OCI-LY7 (cell line): ENCODE results near the gene ADD3. TPM values are rescaled to one million over a fixed set of nuclear protein-coding genes. Genes with fewer than 3 reads are reported as not detected.

Source experiments
- BruUV-seq: library from RNA; stranded (reverse); fragments of 400-500 nt; replicated peaks from 2 replicates; lab custom pipeline; 2021; lab: Mats Ljungman, UMichigan
- CTCF ChIA-PET: fragments of 300-600 bp; sonication (Branson Sonifier 250); formaldehyde crosslinking; loops from one replicate; lab custom pipeline; 2022; ENCODE audit warnings: antibody characterized with exemption; ENCODE audit not compliant: unreplicated experiment; lab: Charles Lee
- POLR2A ChIA-PET: fragments of 300-600 bp; sonication (Branson Sonifier 250); formaldehyde crosslinking; loops from one replicate; lab custom pipeline; 2022; ENCODE audit warnings: antibody characterized with exemption; lab: Charles Lee
- DNase-seq: peaks from one replicate; pipeline ENCODE4 v3.0.0-alpha.2; 2015; ENCODE audit warnings: low spot score
- H2AFZ ChIP-seq: fragments of 200-600 bp; sonication (generic), shearing (Covaris generic); 2 replicates; pipeline ENCODE4 v1.6.1; 2014; ENCODE audit warnings: mild to moderate bottlenecking, antibody characterized with exemption, low read length, moderate library complexity
- H3K27ac ChIP-seq: fragments of 200-600 bp; sonication (generic); 2 replicates; pipeline ENCODE4 v1.5.1; 2014; ENCODE audit warnings: mixed run types, low read depth, mild to moderate bottlenecking, moderate library complexity, low read length, inconsistent platforms; ENCODE audit not compliant: poor library complexity, severe bottlenecking
- H3K36me3 ChIP-seq: fragments of 200-600 bp; sonication (generic); 2 replicates; pipeline ENCODE4 v1.6.1; 2014; ENCODE audit warnings: mild to moderate bottlenecking, antibody characterized with exemption, low read length, moderate library complexity, mixed read lengths; ENCODE audit not compliant: insufficient read depth
- H3K4me1 ChIP-seq: fragments of 200-600 bp; sonication (generic); 2 replicates; pipeline ENCODE4 v1.5.1; 2014; ENCODE audit warnings: mild to moderate bottlenecking, low read length; ENCODE audit not compliant: insufficient read depth, poor library complexity, severe bottlenecking
- H3K4me2 ChIP-seq: fragments of 200-600 bp; sonication (generic); 2 replicates; pipeline ENCODE4 v1.6.1; 2014; ENCODE audit warnings: mild to moderate bottlenecking, low read length
- H3K4me3 ChIP-seq: fragments of 200-600 bp; sonication (generic); 2 replicates; pipeline ENCODE4 v1.5.1; 2014; ENCODE audit warnings: mild to moderate bottlenecking, low read depth, low read length; ENCODE audit not compliant: poor library complexity, severe bottlenecking
- H3K79me2 ChIP-seq: fragments of 200-600 bp; sonication (generic); 2 replicates; pipeline ENCODE4 v1.6.1; 2016; ENCODE audit warnings: low read depth, mild to moderate bottlenecking, low read length, moderate library complexity, mixed read lengths; ENCODE audit not compliant: insufficient read depth
- H3K9me2 ChIP-seq: fragments of 200-600 bp; sonication (generic); 2 replicates; pipeline ENCODE4 v1.6.1; 2016; ENCODE audit warnings: mild to moderate bottlenecking, low read length, mixed read lengths; ENCODE audit not compliant: insufficient read depth
- H3K9me3 ChIP-seq: fragments of 200-600 bp; sonication (generic); 2 replicates; pipeline ENCODE4 v1.6.1; 2014; ENCODE audit warnings: mild to moderate bottlenecking, mixed run types, low read length, mixed read lengths
- H4K20me1 ChIP-seq: fragments of 200-600 bp; sonication (generic); 2 replicates; pipeline ENCODE4 v1.6.1; 2014; ENCODE audit warnings: mild to moderate bottlenecking, antibody characterized with exemption, low read length, moderate library complexity, mixed read lengths; ENCODE audit not compliant: insufficient read depth
- CTCF ChIP-seq: fragments of 200-600 bp; sonication (generic); conservative IDR thresholded peaks from 2 replicates; pipeline ENCODE4 v1.5.1; 2014; ENCODE audit warnings: mild to moderate bottlenecking, antibody characterized with exemption, low read length, moderate library complexity, mixed read lengths
- EZH2phosphoT487 ChIP-seq: fragments of 200-600 bp; sonication (generic); IDR thresholded peaks from 2 replicates; pipeline ENCODE4 v1.6.1; 2018; ENCODE audit warnings: low read depth, borderline replicate concordance, mild to moderate bottlenecking, mixed run types, antibody characterized with exemption, low read length, moderate library complexity, mixed read lengths
- intact Hi-C: fragments of 100-400 bp; cut with micrococcal nuclease; formaldehyde crosslinking; loops from one replicate; pipeline ENCODE4 v1.10.0; 2022; ENCODE audit not compliant: unreplicated experiment
- total RNA-seq, 2 experiments: library from RNA; depleted of rRNA in 1 of 2; stranded (reverse); fragments of >200 nt in 1 of 2; shearing (Covaris generic) in 1 of 2; gene quantifications; 2 replicates each; pipeline ENCODE4 v1.2.3, GENCODE V29; 2014 to 2022

ADD3 gene
- total RNA-seq, 2 experiments from 2014 or later = 75.8 to 89.7 TPM

DNA sequence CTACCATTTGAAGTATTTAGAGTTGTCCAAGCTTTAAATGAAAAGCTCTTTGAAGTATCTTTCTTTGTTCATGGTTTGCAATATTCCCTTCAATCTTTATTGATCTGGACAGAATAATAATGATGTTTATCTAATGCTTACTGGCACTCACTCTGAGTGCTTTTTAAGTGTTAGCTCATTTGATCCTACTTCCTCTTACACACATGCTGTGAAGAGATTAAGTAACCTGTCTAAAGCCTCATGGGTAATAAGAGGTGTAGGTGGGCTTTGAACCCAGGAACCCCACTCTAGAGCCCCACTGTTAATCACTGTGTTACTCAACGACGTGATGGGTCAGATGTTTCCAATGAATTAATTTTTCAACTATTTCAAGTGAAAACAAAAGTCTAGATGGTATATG lies 31.1 kb upstream of the ADD3 start:
- no peak for DNase-seq
- Histone ChIP-seq H4K20me1 (no peaks in the 10 kb centered on the region), H3K36me3 (no peaks in the 10 kb centered on the region), H3K4me3 (no peak overlapping the region), H3K79me2 (no peaks in the 10 kb centered on the region), H3K9me2 (no peaks in the 10 kb centered on the region), H3K27ac (no peak overlapping the region), H3K4me1 (no peaks in the 10 kb centered on the region), H2AFZ (no peak overlapping the region), H3K9me3 (no peaks in the 10 kb centered on the region), H3K4me2 (no peak overlapping the region)
- intact Hi-C loops = no loop called here
- TF ChIP-seq EZH2phosphoT487 (no peak), CTCF (no peak)
- ChIA-PET CTCF (interaction anchor here (0.8 kb wide), 1 partner anchor 14 kb away, joined by 3 read pairs; no protein-coding TSS in a partner anchor), POLR2A (interaction anchor here (0.7 to 1.2 kb wide), 9 partner anchors 9 to 168 kb away, joined by 3 to 7 read pairs (median 3); no protein-coding TSS in a partner anchor)
- BruUV-seq = no TSS peak

GRCh38 chr10:109977382-109977806 lies 30.4 kb upstream of the ADD3 start:
- H3K36me3 ChIP-seq = no peaks in the 10 kb centered on the region
- H2AFZ ChIP-seq = no peak overlapping the region
- no peak overlapping the region for H3K27ac ChIP-seq
- intact Hi-C loops = no loop called here
- H3K79me2 ChIP-seq = no peaks in the 10 kb centered on the region
- no peak for DNase-seq
- H3K4me2 ChIP-seq = no peak overlapping the region
- POLR2A ChIA-PET = no interaction called here
- H3K9me2 ChIP-seq = no peaks in the 10 kb centered on the region
- H3K4me3 ChIP-seq = no peak overlapping the region
- no peaks in the 10 kb centered on the region for H3K4me1 ChIP-seq
- no peaks in the 10 kb centered on the region for H3K9me3 ChIP-seq
- H4K20me1 ChIP-seq = no peaks in the 10 kb centered on the region
- TF ChIP-seq EZH2phosphoT487 (no peak), CTCF (no peak)
- BruUV-seq = no TSS peak
- CTCF ChIA-PET = no interaction called here

- no TSS peak for BruUV-seq
- no peak overlapping the region for H3K27ac ChIP-seq
- no peaks in the 10 kb centered on the region for H3K79me2 ChIP-seq
- intact Hi-C loops = loop anchor here (2.0 kb wide), 1 partner anchor 94 kb away; no protein-coding TSS in a partner anchor
- no peaks in the 10 kb centered on the region for H3K9me2 ChIP-seq
- POLR2A ChIA-PET = interaction anchor here (1.6 kb wide), 1 partner anchor 10 kb away, joined by 7 read pairs; no protein-coding TSS in a partner anchor
- H3K9me3 ChIP-seq = no peaks in the 10 kb centered on the region
- CTCF ChIA-PET = no interaction called here
- H4K20me1 ChIP-seq = no peaks in the 10 kb centered on the region
- TF ChIP-seq CTCF (peak; percentile 95), EZH2phosphoT487 (no peak)
- DNase-seq = peak; percentile 41
- H3K4me3 ChIP-seq = no peak overlapping the region
- no peaks in the 10 kb centered on the region for H3K36me3 ChIP-seq
- no peak overlapping the region for H3K4me2 ChIP-seq
- H2AFZ ChIP-seq = no peak overlapping the region
- no peaks in the 10 kb centered on the region for H3K4me1 ChIP-seq
These were observed 29.3 kb upstream of the ADD3 start for GRCh38 chr10:109978481-109978880.
